HG03432 (cell line): ENCODE measurements around the gene PAGE4.
A peak's percentile ranks its signal among the peaks of the same experiment; 100 is the strongest.

Source experiments
- ATAC-seq: cut with Tn5 transposase; IDR thresholded peaks from one replicate; pipeline ENCODE4 v1.9.1; 2021; ENCODE audit warnings: mild to moderate bottlenecking, moderate library complexity; ENCODE audit not compliant: unreplicated experiment

PAGE4 gene

DNA sequence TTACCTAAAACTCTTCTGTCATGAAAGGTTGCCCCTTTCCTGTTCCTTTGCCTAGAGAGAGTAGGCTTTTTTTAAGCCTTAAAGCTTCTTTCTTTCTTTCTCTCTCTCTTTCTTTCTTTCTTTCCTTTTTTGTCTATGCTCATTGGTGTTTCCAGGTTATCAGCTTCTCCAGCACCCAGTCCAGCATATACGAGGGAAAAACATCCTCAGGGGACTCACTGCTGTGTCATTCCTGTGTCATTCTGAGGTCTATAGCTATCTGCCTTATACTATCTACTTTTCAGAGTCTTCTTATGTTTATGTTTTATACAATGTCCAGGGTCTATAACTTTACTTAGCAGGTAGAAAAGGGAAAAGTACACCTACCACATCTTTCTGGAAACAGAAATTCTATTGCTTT lies 39.6 kb downstream of the PAGE4 start:
- ATAC-seq = no peak

DNA sequence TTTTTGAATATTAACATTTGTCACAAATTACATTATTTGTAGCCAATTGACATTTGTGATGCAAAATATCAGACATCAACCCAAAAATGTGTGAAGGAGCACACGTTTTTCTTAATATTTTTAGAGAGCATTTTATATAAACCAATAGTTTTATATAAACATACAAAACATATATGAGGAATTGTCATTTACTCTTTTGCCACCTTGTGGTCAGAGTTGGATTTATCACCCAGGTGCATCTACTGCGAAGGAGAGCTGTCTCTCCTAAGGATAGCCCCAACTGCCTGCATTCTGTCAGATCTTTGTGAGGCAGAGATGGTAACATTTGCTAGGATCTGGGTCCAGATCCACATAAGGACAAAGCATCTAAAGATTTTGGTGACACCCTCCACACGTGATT lies 47.6 kb downstream of the PAGE4 start:
- no peak for ATAC-seq

DNA sequence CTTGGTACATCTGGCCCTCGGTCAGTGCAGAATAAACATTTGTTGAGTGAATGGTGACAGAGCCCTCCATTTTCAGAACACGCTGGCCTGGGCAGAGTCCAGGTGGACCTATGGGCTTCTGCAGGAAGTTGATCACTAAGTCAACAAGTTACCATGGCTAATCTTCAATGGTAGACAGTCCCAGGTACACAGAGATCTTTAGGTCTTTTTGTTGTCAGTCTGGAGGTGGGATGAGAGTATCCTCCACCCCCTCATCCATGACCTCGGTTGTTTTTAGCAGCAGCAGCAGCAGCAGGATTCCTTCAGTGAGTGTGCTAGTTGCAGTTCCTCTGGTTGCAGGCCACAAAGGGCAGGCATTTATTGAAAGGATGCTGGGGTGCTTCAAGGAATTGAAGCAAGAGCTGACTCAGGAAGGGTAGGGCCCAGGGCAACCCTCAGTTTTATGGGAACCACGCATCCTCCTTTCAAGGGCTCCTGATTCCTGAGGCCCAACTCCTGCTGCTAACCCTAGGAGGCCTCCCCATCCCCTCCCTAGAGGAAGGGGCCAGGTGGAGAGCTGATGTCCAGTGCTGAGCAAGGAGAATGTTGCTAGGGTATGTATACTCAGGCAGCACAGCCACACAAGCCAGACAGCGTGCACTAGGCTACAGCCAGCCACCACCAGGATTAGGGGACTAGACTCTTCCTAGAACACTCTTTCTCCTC lies 48.4 kb downstream of the PAGE4 start:
- no peak for ATAC-seq

DNA sequence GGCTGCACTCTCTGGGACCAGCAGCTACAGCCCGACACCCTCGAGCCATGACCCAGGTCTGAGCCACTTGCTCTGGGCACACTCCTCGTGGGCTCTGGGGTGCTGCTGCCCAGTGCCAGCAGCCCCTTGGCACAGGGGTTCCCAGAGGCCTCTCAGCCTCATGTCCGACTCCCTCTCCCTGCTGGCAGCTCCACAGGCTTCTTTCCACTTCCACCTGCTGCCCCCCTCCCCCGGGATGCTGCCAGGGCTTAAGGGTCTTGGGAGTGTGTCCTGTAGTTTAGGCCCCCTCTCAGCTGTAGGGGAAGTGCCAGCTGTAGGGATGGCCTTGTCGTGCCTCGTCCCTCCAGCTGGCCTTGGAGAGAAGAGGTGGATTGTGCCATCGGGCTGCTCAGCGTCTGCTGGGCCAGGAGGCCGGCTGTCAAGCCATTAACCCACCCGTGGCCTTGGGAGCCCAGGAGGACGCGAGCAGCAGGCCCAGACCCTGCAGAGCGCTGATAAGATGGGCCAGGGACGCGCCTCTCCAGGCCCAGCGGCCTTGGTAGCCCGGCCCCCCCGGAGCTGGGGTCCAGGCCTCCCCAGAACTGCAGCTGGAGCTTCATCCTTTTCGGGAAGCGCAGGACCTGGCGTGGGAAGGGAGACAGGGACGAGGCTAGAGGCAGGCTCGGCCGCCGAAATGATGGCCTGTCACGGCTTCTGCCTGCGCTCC lies 49.2 kb downstream of the PAGE4 start:
- ATAC-seq = no peak

DNA sequence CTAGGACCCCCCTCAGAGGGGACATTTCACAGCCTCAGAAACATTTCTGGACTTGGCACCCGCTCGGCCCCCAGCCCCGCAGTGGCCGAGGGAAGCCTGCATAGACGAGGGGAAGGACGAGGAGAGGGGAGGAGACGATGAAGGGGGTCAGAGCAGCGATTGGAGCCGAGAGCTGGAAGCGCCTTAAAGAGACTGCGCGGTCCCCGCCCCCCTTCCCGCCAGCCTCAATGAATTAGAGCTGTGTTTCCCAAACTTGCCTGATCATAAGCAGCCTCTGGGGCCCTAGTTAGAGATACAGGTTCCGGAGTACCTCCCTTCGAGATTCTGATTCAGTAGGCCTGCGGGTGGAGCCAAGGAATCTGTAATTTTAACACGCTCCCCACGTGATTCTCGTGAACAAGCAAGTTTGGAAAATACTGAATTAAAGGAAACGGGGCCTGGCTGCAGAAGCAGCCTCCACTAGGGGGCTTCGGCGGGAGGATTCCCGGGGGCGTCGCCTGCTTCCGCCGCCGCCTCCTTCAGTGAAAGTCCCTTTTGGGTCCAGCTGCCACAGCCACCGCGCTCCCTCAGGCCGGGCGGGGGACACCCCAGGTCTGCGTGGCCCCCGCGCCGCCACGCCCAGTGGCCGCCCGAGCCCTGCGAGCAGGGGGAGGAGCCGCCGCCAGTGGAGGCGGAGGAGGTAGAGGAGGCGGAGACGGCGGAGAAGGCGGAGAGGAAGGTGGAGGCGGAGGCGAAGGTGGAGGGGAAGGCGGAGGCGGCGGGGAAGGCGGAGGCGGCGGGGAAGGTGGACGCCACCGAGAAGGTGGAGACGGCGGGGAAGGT lies 49.9 kb downstream of the PAGE4 start, which contains the start of gene USP27X:
Gene USP27X (plus strand): TSS at position 651 of the 822 bp plus-strand sequence. CDS start 824 bp downstream, outside the sequence.
- peak; percentile 96 for ATAC-seq

DNA sequence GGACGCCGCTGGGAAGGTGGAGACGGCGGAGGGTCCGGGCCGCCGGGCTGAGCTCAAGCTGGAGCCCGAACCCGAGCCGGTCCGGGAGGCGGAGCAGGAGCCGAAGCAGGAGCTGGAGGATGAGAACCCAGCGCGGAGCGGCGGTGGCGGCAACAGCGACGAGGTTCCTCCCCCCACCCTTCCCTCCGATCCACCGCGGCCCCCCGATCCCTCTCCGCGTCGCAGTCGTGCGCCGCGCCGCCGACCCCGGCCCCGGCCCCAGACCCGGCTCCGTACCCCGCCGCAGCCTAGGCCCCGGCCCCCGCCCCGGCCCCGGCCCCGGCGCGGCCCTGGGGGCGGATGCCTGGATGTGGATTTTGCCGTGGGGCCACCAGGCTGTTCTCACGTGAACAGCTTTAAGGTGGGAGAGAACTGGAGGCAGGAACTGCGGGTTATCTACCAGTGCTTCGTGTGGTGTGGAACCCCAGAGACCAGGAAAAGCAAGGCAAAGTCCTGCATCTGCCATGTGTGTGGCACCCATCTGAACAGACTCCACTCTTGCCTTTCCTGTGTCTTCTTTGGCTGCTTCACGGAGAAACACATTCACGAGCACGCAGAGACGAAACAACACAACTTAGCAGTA lies 50.7 kb downstream of the PAGE4 start:
- peak; percentile 11 for ATAC-seq

DNA sequence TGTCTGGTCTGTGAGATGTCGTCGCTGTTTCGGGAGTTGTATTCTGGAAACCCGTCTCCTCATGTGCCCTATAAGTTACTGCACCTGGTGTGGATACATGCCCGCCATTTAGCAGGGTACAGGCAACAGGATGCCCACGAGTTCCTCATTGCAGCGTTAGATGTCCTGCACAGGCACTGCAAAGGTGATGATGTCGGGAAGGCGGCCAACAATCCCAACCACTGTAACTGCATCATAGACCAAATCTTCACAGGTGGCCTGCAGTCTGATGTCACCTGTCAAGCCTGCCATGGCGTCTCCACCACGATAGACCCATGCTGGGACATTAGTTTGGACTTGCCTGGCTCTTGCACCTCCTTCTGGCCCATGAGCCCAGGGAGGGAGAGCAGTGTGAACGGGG lies 51.6 kb downstream of the PAGE4 start:
- no peak for ATAC-seq
